ENCODE results near the gene ANKRD23.

- TF ChIP-seq CTCF (IDR thresholded peaks at IDR 0.05) (no peak), MAX (IDR thresholded peaks at IDR 0.05; ENCODE audit: low read depth) (no peak), RAD21 (IDR thresholded peaks at IDR 0.05; ENCODE audit: low read length) (no peak), EP300 (IDR thresholded peaks at IDR 0.05; ENCODE audit: borderline replicate concordance in 1 of 2, low read depth in 1 of 2, low read length in 1 of 2) (no peak), EZH2phosphoT487 (IDR thresholded peaks at IDR 0.05; ENCODE audit: borderline replicate concordance, low read depth) (no peak), SMC3 (IDR thresholded peaks at IDR 0.05; ENCODE audit: low read depth, low read length) (no peak), REST (IDR thresholded peaks at IDR 0.05; ENCODE audit: low read depth, low read length) (no peak), ZBTB33 (IDR thresholded peaks at IDR 0.05; ENCODE audit: borderline replicate concordance, low read depth) (no peak), POLR2AphosphoS5 (IDR thresholded peaks at IDR 0.05; ENCODE audit: low read depth, low read length) (no peak), NRF1 (IDR thresholded peaks at IDR 0.05; ENCODE audit: low read depth, low read length) (no peak)
Measured at GRCh38 chr2:96809951-96810782, 33.7 kb downstream of the ANKRD23 start.
